Measurements from ENCODE around the gene PKMYT1. TPM values are rescaled to one million over a fixed set of nuclear protein-coding genes. Genes with fewer than 3 reads are reported as not detected.

The PKMYT1 gene
- total and polyA plus RNA-seq, 3 donors from 2014 or later = 76.4 to 146 (median 119) TPM

GRCh38 chr16:2991566-2992261 lies 11.5 kb upstream of the PKMYT1 start:
- 91 to 94% methylated on average over 8 to 12 of the region's 12 CpGs for WGBS, 2 donors
- intact Hi-C loops (cut with DNase I; ENCODE audit: low total_unique reads) = no loop called here
- no peaks in the 10 kb centered on the region for H3K27me3 ChIP-seq
- no peak for TF ChIP-seq CTCF (IDR thresholded peaks at IDR 0.05)
- no peak for TF ChIP-seq POLR2A (IDR thresholded peaks at IDR 0.05)
- H3K9me3 ChIP-seq = no peaks in the 10 kb centered on the region
- H3K4me1 ChIP-seq = no peaks in the 10 kb centered on the region
- no peak overlapping the region for H3K27ac ChIP-seq
- no peak overlapping the region for H3K4me3 ChIP-seq
- no peak for DNase-seq
- no peaks in the 10 kb centered on the region for H3K36me3 ChIP-seq (ENCODE audit: low read depth, missing control alignments)

- H3K27me3 ChIP-seq = no peaks in the 10 kb centered on the region
- no peak for DNase-seq
- TF ChIP-seq POLR2A (IDR thresholded peaks at IDR 0.05) = no peak
- no peak for TF ChIP-seq CTCF (IDR thresholded peaks at IDR 0.05)
- no peaks in the 10 kb centered on the region for H3K9me3 ChIP-seq
- no peaks in the 10 kb centered on the region for H3K36me3 ChIP-seq (ENCODE audit: low read depth, missing control alignments)
- peaks cover 1% of the 10 kb centered on the region for H3K4me1 ChIP-seq
- no peak overlapping the region for H3K27ac ChIP-seq
- no peak overlapping the region for H3K4me3 ChIP-seq
- intact Hi-C loops (cut with DNase I; ENCODE audit: low total_unique reads) = no loop called here
- WGBS, 2 donors = 67 to 80% methylated on average over 4 to 10 of the region's 10 CpGs
Measured at GRCh38 chr16:2990891-2991290, 10.6 kb upstream of the PKMYT1 start.

GRCh38 chr16:2988590-2989099 lies 8.4 kb upstream of the PKMYT1 start:
- Histone ChIP-seq H3K4me1 (peaks cover 10% of the 10 kb centered on the region), H3K27ac (no peak overlapping the region), H3K27me3 (no peaks in the 10 kb centered on the region), H3K4me3 (no peak overlapping the region), H3K36me3 (ENCODE audit: low read depth, missing control alignments) (no peaks in the 10 kb centered on the region), H3K9me3 (no peaks in the 10 kb centered on the region)
- WGBS, 2 donors = 67 to 71% methylated on average over 3 to 8 of the region's 8 CpGs
- no peak for DNase-seq
- intact Hi-C loops (cut with DNase I; ENCODE audit: low total_unique reads) = no loop called here
- no peak for TF ChIP-seq CTCF (IDR thresholded peaks at IDR 0.05)
- no peak for TF ChIP-seq POLR2A (IDR thresholded peaks at IDR 0.05)

- Histone ChIP-seq H3K27ac (no peak overlapping the region), H3K4me1 (peaks cover 10% of the 10 kb centered on the region), H3K27me3 (no peaks in the 10 kb centered on the region), H3K36me3 (ENCODE audit: low read depth, missing control alignments) (no peaks in the 10 kb centered on the region), H3K9me3 (no peaks in the 10 kb centered on the region), H3K4me3 (no peak overlapping the region)
- intact Hi-C loops (cut with DNase I; ENCODE audit: low total_unique reads) = no loop called here
- TF ChIP-seq POLR2A (IDR thresholded peaks at IDR 0.05) (no peak), CTCF (IDR thresholded peaks at IDR 0.05) (no peak)
- WGBS, 2 donors = 78 to 90% methylated on average over 2 to 5 of the region's 8 CpGs
- DNase-seq = no peak
Measured at GRCh38 chr16:2987833-2988232, 7.6 kb upstream of the PKMYT1 start.

- no peaks in the 10 kb centered on the region for H3K27me3 ChIP-seq
- no peak overlapping the region for H3K27ac ChIP-seq
- H3K4me1 ChIP-seq = peaks cover 10% of the 10 kb centered on the region
- intact Hi-C loops (cut with DNase I; ENCODE audit: low total_unique reads) = no loop called here
- DNase-seq = no peak
- H3K4me3 ChIP-seq = no peak overlapping the region
- H3K36me3 ChIP-seq (ENCODE audit: low read depth, missing control alignments) = no peaks in the 10 kb centered on the region
- 97% methylated on average over 9 of the region's 9 CpGs; no CpG with 5 or more reads in 1 of the 2 donors for WGBS, 2 donors
- no peaks in the 10 kb centered on the region for H3K9me3 ChIP-seq
- no peak for TF ChIP-seq CTCF (IDR thresholded peaks at IDR 0.05)
- no peak for TF ChIP-seq POLR2A (IDR thresholded peaks at IDR 0.05)
Measured at GRCh38 chr16:2987286-2987685, 7.0 kb upstream of the PKMYT1 start.

All from testis (tissue), 3 donors.